ENCODE measurements around the gene GSG1L.

GSG1L gene

GRCh38 chr16:27820646-27821345 is 242.7 kb downstream of the GSG1L start:
- H3K9me3 ChIP-seq (ENCODE audit: severe bottlenecking), result no peaks in the 10 kb centered on the region
- H3K4me3 ChIP-seq (ENCODE audit: low read depth, low read length), result no peak overlapping the region
- no peak overlapping the region for H3K27ac ChIP-seq
- no peak for DNase-seq
- H3K36me3 ChIP-seq, result no peaks in the 10 kb centered on the region
- TF ChIP-seq, protein P1, sequence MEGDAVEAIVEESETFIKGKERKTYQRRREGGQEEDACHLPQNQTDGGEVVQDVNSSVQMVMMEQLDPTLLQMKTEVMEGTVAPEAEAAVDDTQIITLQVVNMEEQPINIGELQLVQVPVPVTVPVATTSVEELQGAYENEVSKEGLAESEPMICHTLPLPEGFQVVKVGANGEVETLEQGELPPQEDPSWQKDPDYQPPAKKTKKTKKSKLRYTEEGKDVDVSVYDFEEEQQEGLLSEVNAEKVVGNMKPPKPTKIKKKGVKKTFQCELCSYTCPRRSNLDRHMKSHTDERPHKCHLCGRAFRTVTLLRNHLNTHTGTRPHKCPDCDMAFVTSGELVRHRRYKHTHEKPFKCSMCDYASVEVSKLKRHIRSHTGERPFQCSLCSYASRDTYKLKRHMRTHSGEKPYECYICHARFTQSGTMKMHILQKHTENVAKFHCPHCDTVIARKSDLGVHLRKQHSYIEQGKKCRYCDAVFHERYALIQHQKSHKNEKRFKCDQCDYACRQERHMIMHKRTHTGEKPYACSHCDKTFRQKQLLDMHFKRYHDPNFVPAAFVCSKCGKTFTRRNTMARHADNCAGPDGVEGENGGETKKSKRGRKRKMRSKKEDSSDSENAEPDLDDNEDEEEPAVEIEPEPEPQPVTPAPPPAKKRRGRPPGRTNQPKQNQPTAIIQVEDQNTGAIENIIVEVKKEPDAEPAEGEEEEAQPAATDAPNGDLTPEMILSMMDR (IDR thresholded peaks at IDR 0.05; ENCODE audit: low read depth, low read length), result no peak
- H3K27me3 ChIP-seq (ENCODE audit: insufficient read depth, low read depth, severe bottlenecking), result no peaks in the 10 kb centered on the region

GRCh38 chr16:27819881-27820610 is 243.5 kb downstream of the GSG1L start:
- Histone ChIP-seq H3K36me3 (no peaks in the 10 kb centered on the region), H3K27me3 (ENCODE audit: insufficient read depth, low read depth, severe bottlenecking) (no peaks in the 10 kb centered on the region), H3K27ac (no peak overlapping the region), H3K9me3 (ENCODE audit: severe bottlenecking) (peaks cover 4% of the 10 kb centered on the region), H3K4me3 (ENCODE audit: low read depth, low read length) (no peak overlapping the region)
- DNase-seq, result no peak
- TF ChIP-seq, protein P1 (IDR thresholded peaks at IDR 0.05; ENCODE audit: low read depth, low read length), result no peak

DNA sequence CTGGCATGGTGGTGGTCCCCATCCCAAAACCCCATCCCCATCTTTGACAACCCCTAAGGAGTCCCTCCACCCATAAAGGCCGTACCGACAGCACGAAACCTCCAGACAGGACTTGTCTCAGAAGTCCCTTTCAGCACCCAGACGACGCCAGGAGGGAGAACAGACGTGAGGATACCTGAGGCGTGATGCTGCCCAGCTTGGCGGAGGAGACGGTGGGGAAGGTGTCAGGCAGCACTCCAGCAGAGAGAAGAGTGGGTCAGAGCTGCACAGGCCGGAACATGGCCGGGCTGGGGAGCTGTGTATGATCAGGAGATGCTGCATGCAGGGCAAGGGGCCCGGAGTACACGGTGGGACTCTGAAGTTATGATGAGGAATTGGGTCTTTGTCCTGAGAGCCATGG is 244.2 kb downstream of the GSG1L start:
- Histone ChIP-seq H3K27ac (no peak overlapping the region), H3K36me3 (no peaks in the 10 kb centered on the region), H3K4me3 (ENCODE audit: low read depth, low read length) (no peak overlapping the region), H3K9me3 (ENCODE audit: severe bottlenecking) (peaks cover 4% of the 10 kb centered on the region), H3K27me3 (ENCODE audit: insufficient read depth, low read depth, severe bottlenecking) (no peaks in the 10 kb centered on the region)
- no peak for DNase-seq
- TF ChIP-seq, protein P1 (IDR thresholded peaks at IDR 0.05; ENCODE audit: low read depth, low read length), result no peak

DNA sequence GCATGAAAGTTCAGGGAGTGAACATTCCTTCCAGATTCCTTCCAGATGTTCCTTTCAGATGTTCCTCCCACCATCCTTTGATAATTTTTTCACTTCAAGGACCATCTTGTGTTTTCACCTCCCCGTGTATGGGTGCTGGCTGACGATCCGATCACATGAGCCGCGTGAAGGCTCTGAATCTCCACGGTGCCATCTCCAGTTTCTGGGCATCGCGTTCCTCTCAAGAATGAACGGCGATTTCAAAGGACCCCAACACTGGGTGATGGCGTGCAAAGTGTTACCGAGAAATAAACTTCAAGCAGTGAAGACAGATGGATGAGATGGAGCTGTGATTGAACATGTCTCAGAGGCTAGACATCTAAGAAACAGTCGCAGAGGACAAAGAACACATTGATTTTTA is 245.3 kb downstream of the GSG1L start:
- no peak for DNase-seq
- Histone ChIP-seq H3K27ac (no peak overlapping the region), H3K27me3 (ENCODE audit: insufficient read depth, low read depth, severe bottlenecking) (no peaks in the 10 kb centered on the region), H3K36me3 (no peaks in the 10 kb centered on the region), H3K4me3 (ENCODE audit: low read depth, low read length) (no peak overlapping the region), H3K9me3 (ENCODE audit: severe bottlenecking) (peaks cover 4% of the 10 kb centered on the region)
- TF ChIP-seq, protein P1 (IDR thresholded peaks at IDR 0.05; ENCODE audit: low read depth, low read length), result no peak

DNA sequence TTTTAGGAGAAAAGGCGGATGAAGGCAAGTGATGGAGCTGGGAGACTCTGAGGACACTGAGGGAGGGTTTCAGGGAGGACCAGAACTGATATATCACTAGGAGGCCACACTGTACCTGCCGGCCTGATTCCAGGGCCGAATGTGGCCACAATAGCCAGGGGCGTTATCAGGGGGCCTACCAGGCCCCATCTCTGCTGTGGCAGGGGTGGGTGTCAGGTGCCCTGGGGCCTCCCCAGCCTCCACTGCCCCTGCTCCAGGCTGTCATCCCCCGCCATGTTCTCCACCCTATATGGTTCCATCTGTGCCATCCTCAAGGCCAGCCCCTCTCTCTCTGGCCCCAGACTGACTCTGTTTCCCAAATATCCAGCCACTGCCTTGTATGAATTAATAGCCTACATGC is 246.5 kb downstream of the GSG1L start:
- TF ChIP-seq, protein P1 (IDR thresholded peaks at IDR 0.05; ENCODE audit: low read depth, low read length), result no peak
- no peaks in the 10 kb centered on the region for H3K27me3 ChIP-seq (ENCODE audit: insufficient read depth, low read depth, severe bottlenecking)
- no peak for DNase-seq
- H3K27ac ChIP-seq, result no peak overlapping the region
- no peak overlapping the region for H3K4me3 ChIP-seq (ENCODE audit: low read depth, low read length)
- peaks cover 7% of the 10 kb centered on the region for H3K9me3 ChIP-seq (ENCODE audit: severe bottlenecking)
- H3K36me3 ChIP-seq, result no peaks in the 10 kb centered on the region
